ENCODE measurements around the gene LACRT. TPM values are rescaled to one million over a fixed set of nuclear protein-coding genes. Genes with fewer than 3 reads are reported as not detected.
A peak's percentile ranks its signal among the peaks of the same experiment; 100 is the strongest.
"Not testable (repeated sequence)": the region's sequence is repeated elsewhere in the genome, so short reads cannot be mapped to it uniquely, and the experiment has no call there.

The LACRT gene
- polyA plus RNA-seq, 1 donor from 2014 or later, result not detected

DNA sequence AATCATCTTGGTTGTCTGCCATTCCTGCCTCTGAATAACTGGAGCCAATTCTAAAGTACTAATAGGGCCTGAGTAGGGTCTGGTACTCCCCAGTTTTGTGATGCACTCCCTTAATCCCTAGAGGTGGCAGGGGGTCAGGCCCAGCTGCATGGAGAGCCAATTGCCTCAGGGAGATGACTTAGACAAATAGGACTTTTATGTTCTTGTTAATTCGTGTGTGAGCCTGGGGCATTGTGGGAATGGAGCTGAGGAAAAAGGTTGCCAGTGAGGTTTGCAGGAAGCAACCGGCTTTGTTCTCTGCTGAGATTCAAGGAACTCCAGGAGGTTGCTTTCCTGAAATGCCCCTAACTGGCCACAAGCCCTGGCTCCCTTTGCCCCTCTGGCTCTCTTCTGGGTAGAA is 20.2 kb upstream of the LACRT start:
- Mint-ChIP-seq H3K27me3 (peaks cover 17% of the 10 kb centered on the region), H3K27ac (no peak overlapping the region)

DNA sequence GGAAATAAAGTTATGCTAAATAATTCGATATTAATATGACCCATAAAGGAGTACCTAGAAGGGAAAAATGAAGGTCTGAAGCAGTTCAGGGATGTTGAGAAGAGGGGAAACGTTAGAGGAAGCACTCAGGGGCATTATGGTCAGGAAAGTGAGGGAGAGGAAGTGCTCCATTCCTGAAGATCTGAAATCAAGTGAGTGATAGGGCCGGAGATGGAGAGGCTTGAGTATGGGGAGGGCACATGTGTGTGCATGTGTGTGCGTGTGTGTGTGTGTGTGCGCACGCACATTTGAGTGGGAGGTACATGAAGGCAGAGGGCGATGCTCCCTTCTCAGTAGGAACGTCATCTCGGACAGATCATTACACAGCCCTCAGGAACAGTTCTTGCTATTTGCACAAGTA is 18.3 kb upstream of the LACRT start:
- Mint-ChIP-seq H3K9me3 (peaks cover 0 to 2% (median 0%) of the 10 kb centered on the region in 3 donors), H3K4me3 (no peak overlapping the region), H3K27ac (no peak overlapping the region), H3K4me1 (no peaks in the 10 kb centered on the region), H3K36me3 (no peaks in the 10 kb centered on the region), H3K27me3 (peaks cover 11% of the 10 kb centered on the region)

More for the DNA sequence above, 20.2 kb upstream of the LACRT start:
- Mint-ChIP-seq H3K36me3 (no peaks in the 10 kb centered on the region), H3K4me1 (peaks cover 0 to 1% (median 0%) of the 10 kb centered on the region in 3 donors), H3K4me3 (no peak overlapping the region), H3K9me3 (peaks cover 0 to 2% (median 0%) of the 10 kb centered on the region in 3 donors)

DNA sequence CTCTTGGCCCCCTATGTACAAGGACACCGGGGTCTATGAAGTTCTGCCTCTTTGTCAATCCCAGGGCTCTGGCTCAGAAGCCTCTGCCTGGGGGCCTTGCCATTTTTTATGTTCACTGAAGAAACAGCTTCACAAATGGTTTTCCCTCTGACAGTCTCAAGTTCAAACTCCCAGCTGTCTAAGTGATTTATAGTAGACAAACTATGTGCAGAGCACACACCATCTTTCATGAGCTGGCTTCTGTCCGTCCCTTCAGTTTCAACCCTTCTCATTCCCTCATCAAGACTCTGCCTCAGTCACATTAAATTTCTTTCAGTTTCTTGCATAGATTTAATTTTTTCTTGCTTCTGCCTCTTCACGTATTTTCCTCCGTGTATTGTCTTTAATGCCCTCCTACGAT is 16.2 kb upstream of the LACRT start:
- Mint-ChIP-seq H3K27me3 (peaks cover 9% of the 10 kb centered on the region), H3K27ac (no peak overlapping the region), H3K36me3 (no peaks in the 10 kb centered on the region), H3K4me1 (no peaks in the 10 kb centered on the region), H3K9me3 (no peaks in the 10 kb centered on the region), H3K4me3 (no peak overlapping the region)

DNA sequence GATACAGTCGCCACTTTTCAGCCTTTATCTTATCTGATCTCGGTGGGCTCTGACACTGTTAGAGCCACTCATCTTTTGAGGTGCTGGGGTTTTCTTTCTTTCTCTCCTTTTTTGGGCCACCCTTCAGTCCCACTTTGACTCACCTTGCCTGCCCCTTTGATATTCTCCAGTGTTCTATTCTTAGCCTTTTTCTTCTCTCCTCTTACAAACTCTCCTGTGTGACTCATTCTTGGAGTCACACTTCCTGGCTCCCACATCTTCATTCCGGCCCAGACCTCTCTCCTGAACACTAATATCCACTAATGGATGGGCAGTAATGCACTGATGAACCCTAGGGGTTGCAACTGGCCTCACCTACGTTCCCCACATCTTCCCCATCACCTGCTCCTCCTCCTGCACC is 15.7 kb upstream of the LACRT start:
- no peak overlapping the region for H3K4me3 Mint-ChIP-seq
- no peaks in the 10 kb centered on the region for H3K36me3 Mint-ChIP-seq
- no peaks in the 10 kb centered on the region for H3K9me3 Mint-ChIP-seq
- H3K27me3 Mint-ChIP-seq, result peaks cover 9% of the 10 kb centered on the region
- H3K27ac Mint-ChIP-seq, result no peak overlapping the region
- no peaks in the 10 kb centered on the region for H3K4me1 Mint-ChIP-seq

DNA sequence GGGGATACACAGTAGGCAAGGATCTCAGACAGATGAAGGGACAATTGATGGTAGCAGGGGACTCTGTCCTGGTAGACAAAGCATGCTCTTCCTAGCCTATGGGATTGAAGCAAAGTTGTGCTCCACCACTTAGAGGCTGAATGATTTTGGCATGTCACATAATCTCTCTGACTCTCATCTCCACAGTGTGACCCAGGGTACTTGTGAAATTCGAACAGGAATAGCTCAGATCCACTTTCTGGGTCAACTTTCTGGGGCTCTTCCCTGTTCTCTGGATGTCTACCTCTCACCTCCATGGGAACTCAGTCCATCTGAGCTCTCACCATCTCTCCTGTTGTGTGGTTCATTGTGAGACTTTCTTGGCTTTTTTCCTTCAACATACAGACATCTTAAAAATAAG is 15.1 kb upstream of the LACRT start:
- H3K4me3 Mint-ChIP-seq, result no peak overlapping the region
- no peak overlapping the region for H3K27ac Mint-ChIP-seq
- no peaks in the 10 kb centered on the region for H3K9me3 Mint-ChIP-seq
- no peaks in the 10 kb centered on the region for H3K36me3 Mint-ChIP-seq
- H3K4me1 Mint-ChIP-seq, result no peaks in the 10 kb centered on the region
- H3K27me3 Mint-ChIP-seq, result peaks cover 9% of the 10 kb centered on the region

DNA sequence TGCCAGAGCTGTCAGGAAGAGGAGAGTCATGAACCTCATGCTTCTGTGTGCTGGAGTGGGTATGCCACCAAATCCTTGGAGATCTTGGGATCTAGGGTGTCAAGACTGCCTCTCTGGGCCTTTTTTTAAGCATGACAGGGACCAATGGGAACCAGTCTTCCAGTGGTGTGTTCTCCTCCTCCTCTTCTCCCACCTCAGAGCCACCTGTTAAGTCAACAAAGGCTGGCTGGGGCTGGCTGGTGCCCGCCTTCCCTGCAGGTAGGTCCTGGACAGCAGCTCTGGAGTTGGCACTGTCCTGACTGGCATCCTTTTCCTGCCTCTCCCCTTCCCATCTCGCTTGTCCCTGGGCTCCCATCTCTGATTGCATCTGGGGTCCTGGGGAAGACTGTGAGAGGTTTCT is 13.6 kb upstream of the LACRT start, which contains the start of gene DCD:
TSS of gene DCD (minus strand) at position 101 of the 400 bp plus-strand sequence. CDS start at position 39, 62 bp downstream.
- Mint-ChIP-seq H3K27me3 (peaks cover 17% of the 10 kb centered on the region), H3K4me1 (peaks cover 0 to 2% (median 0%) of the 10 kb centered on the region in 3 donors), H3K27ac (no peak within 1 kb of the TSS), H3K9me3 (no peaks in the 10 kb centered on the region), H3K36me3 (peaks cover under 1% of the 10 kb centered on the region), H3K4me3 (no peak within 1 kb of the TSS)

DNA sequence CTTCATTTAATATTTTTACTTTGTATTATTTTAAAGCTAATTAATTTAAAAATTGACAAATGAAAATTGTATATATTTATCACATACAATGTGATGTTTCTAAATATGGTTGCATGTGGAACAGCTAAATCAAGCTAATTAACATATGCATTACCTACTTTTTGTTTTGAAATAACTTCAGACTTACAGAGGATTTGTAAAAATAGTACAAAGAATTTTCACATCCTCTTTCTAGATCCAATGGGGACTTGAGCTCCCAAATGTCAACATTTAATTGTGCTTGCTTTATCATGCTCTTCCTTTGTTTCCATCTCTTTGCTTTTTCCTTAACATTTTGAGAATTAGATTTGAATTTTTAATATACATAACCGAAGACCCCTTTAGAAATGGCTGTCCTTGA is 6.9 kb upstream of the LACRT start:
- Mint-ChIP-seq H3K9me3 (peaks cover 0 to 3% (median 0%) of the 10 kb centered on the region in 3 donors), H3K4me3 (peak overlapping the region in 1 of 4 donors; percentile 45), H3K4me1 (peaks cover 7 to 13% (median 10%) of the 10 kb centered on the region in 3 donors), H3K27ac (no peak overlapping the region), H3K27me3 (peaks cover 14% of the 10 kb centered on the region), H3K36me3 (peaks cover 2% of the 10 kb centered on the region)

DNA sequence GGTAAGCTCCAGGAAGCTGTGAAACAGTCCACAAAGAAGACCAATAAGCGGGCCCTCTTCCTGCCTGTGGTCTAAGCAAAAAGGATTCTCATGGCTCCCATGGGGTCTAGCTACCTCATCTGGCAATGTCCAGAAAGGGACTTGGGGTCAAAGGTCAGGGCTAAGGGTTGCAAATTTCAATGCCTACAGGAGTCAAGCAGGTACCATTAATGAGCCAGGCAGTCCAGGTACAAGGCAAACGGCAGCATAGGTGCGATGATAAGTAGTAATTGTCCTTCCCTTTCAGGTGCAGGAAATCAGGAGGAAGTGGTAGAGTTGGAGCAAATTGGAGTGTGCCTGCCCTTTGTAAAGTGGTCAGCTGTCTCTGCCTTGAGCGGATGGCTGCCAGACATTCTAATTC is 6.4 kb upstream of the LACRT start:
- Mint-ChIP-seq H3K27me3 (peaks cover 9% of the 10 kb centered on the region), H3K4me1 (peaks cover 7 to 13% (median 10%) of the 10 kb centered on the region in 3 donors), H3K27ac (no peak overlapping the region), H3K36me3 (peaks cover 2% of the 10 kb centered on the region), H3K4me3 (no peak overlapping the region), H3K9me3 (peaks cover 0 to 3% (median 0%) of the 10 kb centered on the region in 3 donors)

DNA sequence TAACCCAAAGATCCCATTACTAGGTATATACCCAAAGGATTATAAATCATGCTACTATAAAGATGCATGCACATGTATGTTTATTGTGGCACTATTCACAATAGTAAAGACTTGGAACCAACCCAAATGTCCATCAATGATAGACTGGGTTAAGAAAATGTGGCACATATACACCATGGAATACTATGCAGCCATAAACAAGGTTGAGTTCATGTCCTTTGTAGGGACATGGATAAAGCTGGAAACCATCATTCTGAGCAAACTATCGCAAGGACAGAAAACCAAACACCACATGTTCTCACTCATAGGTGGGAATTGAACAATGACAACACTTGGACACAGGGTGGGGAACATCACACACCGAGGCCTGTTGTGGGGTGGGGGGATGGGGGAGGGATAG is 4.4 kb upstream of the LACRT start:
- H3K9me3 Mint-ChIP-seq, H3K27ac Mint-ChIP-seq, H3K27me3 Mint-ChIP-seq, H3K4me3 Mint-ChIP-seq, H3K36me3 Mint-ChIP-seq: not testable (repeated sequence)
- H3K4me1 Mint-ChIP-seq, result peaks cover 7 to 13% (median 10%) of the 10 kb centered on the region in 3 donors

DNA sequence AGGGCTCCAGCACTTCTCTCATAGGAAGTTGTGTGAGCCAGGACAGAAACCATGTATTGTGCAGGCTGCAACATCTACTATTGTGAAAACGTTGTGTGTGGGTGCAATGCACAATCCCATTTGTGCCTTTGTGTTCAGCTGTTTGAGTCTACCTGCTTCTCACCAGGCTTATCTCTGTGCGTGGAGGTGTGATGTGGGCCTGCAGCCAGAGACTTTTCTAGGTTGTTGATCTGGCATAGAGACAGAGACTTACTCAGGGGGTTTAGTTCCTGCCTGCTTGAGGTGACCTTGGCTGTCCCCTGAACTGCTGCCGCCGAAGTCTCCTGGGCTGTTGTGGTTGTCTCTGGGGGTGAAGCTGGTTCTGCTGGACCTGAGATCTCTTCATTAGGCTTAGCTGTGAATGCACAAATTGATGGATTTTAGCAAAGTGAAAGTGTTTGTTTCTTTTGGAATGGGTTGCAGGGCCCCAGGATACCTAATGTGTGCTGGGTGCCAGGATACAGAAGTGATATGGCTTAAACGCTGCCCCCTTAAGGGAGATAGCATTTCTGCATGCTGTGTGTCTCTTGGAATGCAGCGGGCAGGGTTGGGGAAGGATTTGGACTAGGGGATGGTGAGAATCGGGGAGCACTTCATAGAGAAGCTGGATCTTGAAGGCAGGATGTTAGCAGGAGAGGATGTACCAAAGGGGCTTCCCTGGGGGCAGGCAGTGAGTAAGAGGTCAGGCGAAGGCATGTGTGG is 2.5 kb downstream of the LACRT start:
- H3K9me3 Mint-ChIP-seq, result peaks cover 1 to 15% (median 5%) of the 10 kb centered on the region in 3 donors
- no peaks in the 10 kb centered on the region for H3K4me1 Mint-ChIP-seq
- H3K27ac Mint-ChIP-seq, result peak overlapping the region in 1 of 3 donors; percentile 12
- H3K27me3 Mint-ChIP-seq, result peaks cover 16% of the 10 kb centered on the region
- H3K4me3 Mint-ChIP-seq, result no peak overlapping the region
- no peaks in the 10 kb centered on the region for H3K36me3 Mint-ChIP-seq

DNA sequence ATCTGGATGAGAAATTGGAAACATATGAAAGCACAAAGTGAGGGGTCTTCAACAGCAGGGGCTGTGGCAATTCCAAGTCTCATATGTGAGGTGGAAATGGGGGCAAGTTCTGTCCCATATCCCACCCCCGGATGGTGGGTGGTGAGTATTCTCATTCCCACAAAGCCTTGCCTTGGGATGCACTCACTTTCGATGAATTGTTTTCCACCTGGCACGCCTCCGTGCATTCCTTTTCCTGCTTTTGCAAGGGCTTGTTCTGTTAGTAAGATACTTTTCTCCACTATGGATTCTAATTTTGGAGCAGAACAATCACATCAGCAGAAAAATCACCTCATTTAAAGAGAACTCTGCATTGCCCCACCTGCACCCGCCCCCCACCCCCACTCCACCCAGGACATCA is 3.1 kb downstream of the LACRT start:
- H3K27me3 Mint-ChIP-seq, result peaks cover 21% of the 10 kb centered on the region

DNA sequence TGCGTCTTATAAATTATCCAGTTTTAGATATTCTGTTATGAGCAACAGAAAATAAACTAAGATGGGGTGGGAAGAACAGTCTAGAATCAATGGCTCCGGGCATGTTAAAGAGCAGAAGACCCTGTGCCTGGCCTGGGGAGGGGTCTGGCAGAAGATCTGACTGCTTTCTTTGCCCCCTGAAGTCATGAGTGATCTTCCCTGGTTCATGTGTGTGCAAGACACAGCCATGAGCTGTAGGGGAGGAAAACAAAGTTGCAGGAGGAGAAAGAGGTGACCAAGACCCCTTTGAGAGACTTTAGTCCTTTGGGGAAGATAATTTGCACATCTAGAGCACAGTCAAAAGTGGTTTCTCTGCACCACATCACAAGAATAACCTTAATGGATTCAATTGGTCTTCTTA is 4.8 kb downstream of the LACRT start:
- Mint-ChIP-seq H3K4me1 (peaks cover 0 to 2% (median 0%) of the 10 kb centered on the region in 3 donors), H3K4me3 (no peak overlapping the region), H3K27ac (no peak overlapping the region), H3K36me3 (peaks cover 3% of the 10 kb centered on the region), H3K9me3 (peaks cover 4 to 23% (median 8%) of the 10 kb centered on the region in 3 donors), H3K27me3 (peaks cover 22% of the 10 kb centered on the region)

More for the DNA sequence above, 3.1 kb downstream of the LACRT start:
- no peak overlapping the region for H3K4me3 Mint-ChIP-seq
- H3K4me1 Mint-ChIP-seq, result peaks cover 0 to under 1% (median 0%) of the 10 kb centered on the region in 3 donors
- no peak overlapping the region for H3K27ac Mint-ChIP-seq
- H3K9me3 Mint-ChIP-seq, result peaks cover 2 to 21% (median 8%) of the 10 kb centered on the region in 3 donors
- peaks cover 3% of the 10 kb centered on the region for H3K36me3 Mint-ChIP-seq

DNA sequence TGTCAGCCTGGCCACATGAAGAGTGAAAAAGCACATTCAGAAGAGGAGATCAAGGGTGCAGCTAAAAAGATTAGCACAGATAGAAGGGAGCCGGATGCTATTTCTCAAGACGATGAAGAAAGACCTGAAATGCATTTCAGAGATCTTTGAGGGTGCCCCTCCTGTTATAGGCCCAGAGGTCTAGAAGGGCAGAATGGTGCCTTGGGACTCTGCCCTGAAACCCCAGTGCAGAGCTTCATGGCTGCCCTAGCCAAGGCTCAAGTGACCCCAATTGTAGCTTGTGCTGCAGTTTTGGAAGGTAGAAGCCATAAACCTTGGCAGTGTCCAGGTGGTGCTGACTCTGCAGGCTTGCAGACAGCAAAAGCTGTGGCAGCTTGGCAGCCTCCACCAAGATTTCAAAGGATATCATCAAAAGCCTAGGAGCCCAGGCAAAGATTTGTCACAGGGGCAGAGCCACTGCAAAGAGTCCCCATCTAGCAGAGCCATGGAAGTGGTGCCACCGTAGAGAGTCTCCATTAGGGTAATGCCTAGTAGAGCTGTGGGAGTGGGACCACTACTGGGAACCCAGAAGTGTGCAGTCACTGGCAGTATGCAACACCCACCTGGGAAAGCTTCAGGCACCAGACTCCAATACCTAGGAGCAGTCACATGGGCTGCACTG is 6.4 kb downstream of the LACRT start:
- peaks cover 3% of the 10 kb centered on the region for H3K36me3 Mint-ChIP-seq
- H3K9me3 Mint-ChIP-seq, result peaks cover 4 to 23% (median 8%) of the 10 kb centered on the region in 3 donors
- no peak overlapping the region for H3K27ac Mint-ChIP-seq
- peaks cover 22% of the 10 kb centered on the region for H3K27me3 Mint-ChIP-seq
- H3K4me1 Mint-ChIP-seq, result peaks cover 0 to 2% (median 0%) of the 10 kb centered on the region in 3 donors
- H3K4me3 Mint-ChIP-seq, result no peak overlapping the region

DNA sequence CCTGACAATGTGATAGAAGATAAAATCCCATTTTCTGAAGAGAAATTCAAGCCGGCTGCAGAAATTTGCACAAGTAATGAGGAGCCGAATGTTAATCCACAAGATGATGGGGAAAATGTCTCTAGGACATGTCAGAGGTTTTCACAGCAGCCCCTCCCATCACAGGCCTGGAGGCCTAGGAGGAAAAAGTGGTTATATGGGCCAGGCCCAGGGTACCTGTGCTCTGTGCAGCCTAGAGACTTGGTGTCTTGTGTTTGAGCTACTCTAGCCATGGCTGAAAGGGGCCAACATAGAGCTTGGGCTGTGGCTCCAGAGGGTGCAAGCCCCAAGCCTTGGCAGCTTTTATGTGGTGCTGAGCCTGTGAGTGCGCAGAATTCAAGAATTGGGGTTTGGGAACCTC is 7.4 kb downstream of the LACRT start:
- Mint-ChIP-seq H3K9me3 (peaks cover 4 to 23% (median 8%) of the 10 kb centered on the region in 3 donors), H3K4me3 (no peak overlapping the region), H3K36me3 (peaks cover 5% of the 10 kb centered on the region), H3K27me3 (peaks cover 23% of the 10 kb centered on the region), H3K4me1 (peaks cover 0 to 2% (median 0%) of the 10 kb centered on the region in 3 donors), H3K27ac (no peak overlapping the region)

DNA sequence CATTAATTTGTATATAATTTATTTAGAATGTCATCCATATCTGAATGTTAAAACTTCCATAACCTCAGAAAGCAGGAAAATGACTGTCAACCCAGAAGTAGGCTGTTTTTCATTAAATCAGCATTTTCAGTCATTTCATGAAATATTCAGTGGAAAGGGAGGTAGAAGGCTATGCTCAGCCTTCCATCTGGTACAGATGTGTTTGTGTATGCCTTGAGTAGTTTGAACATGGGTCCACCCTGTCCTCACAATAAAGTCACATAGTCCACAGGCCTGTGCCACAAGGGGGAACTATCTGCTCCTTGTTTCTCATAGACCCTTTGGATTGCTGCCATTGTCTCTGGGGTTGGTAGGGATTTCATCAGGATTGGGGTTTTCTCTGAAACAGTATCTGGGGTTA is 9.1 kb downstream of the LACRT start:
- Mint-ChIP-seq H3K27ac (no peak overlapping the region), H3K4me1 (peaks cover 0 to 2% (median 0%) of the 10 kb centered on the region in 3 donors), H3K9me3 (peaks cover 4 to 23% (median 8%) of the 10 kb centered on the region in 3 donors)

More for the DNA sequence above, 9.1 kb downstream of the LACRT start:
- H3K4me3 Mint-ChIP-seq, result peak overlapping the region in 1 of 4 donors; percentile 22
- peaks cover 5% of the 10 kb centered on the region for H3K36me3 Mint-ChIP-seq
- H3K27me3 Mint-ChIP-seq, result peaks cover 23% of the 10 kb centered on the region

All from IgD-negative memory B cell (primary cell).